BE2C (cell line): ENCODE data around the gene HUNK.
A peak's percentile ranks its signal among the peaks of the same experiment; 100 is the strongest.

Source experiments
- DNase-seq: peaks from one replicate; pipeline ENCODE4 v3.0.0-alpha.2; 2020
- H3K27me3 ChIP-seq: fragments of 250-450 bp; sonication (Bioruptor Pico); 2 replicates; pipeline ENCODE4 v1.5.1; 2020; ENCODE audit warnings: mild to moderate bottlenecking
- H3K36me3 ChIP-seq: fragments of 250-450 bp; sonication (Bioruptor Pico); 2 replicates; pipeline ENCODE4 v1.5.1; 2020; ENCODE audit warnings: mild to moderate bottlenecking
- H3K4me1 ChIP-seq: fragments of 250-450 bp; sonication (Bioruptor Pico); 2 replicates; pipeline ENCODE4 v1.5.1; 2020
- H3K4me3 ChIP-seq: 2 replicates; pipeline ENCODE4 v1.5.1; 2011; ENCODE audit warnings: low read depth, low read length
- H3K9me3 ChIP-seq: fragments of 250-450 bp; sonication (Bioruptor Pico); 2 replicates; pipeline ENCODE4 v1.5.1; 2020
- CTCF ChIP-seq: IDR thresholded peaks from 2 replicates; pipeline ENCODE4 v1.5.1; 2012; ENCODE audit warnings: mild to moderate bottlenecking, low read depth, low read length

The HUNK gene

GRCh38 chr21:31908106-31909031 lies 35.5 kb downstream of the HUNK start:
- H3K27me3 ChIP-seq: no peaks in the 10 kb centered on the region
- no peaks in the 10 kb centered on the region; the same call in 1 of the 2 replicates for H3K4me1 ChIP-seq
- H3K9me3 ChIP-seq: no peaks in the 10 kb centered on the region
- no peaks in the 10 kb centered on the region for H3K36me3 ChIP-seq
- DNase-seq: no peak
- no peak overlapping the region for H3K4me3 ChIP-seq
- no peak for TF ChIP-seq CTCF

- H3K9me3 ChIP-seq: no peaks in the 10 kb centered on the region
- no peaks in the 10 kb centered on the region for H3K36me3 ChIP-seq
- no peak for DNase-seq
- H3K4me3 ChIP-seq: no peak overlapping the region
- peaks cover under 1% of the 10 kb centered on the region; the same call in 1 of the 2 replicates for H3K4me1 ChIP-seq
- H3K27me3 ChIP-seq: no peaks in the 10 kb centered on the region
- no peak for TF ChIP-seq CTCF
These were observed 36.6 kb downstream of the HUNK start for GRCh38 chr21:31909153-31910073.

- H3K9me3 ChIP-seq: no peaks in the 10 kb centered on the region
- H3K27me3 ChIP-seq: no peaks in the 10 kb centered on the region
- peaks cover 3% of the 10 kb centered on the region; the same call in 1 of the 2 replicates for H3K4me1 ChIP-seq
- no peak for DNase-seq
- TF ChIP-seq CTCF: no peak
- no peaks in the 10 kb centered on the region for H3K36me3 ChIP-seq
- H3K4me3 ChIP-seq: no peak overlapping the region
These were observed 37.3 kb downstream of the HUNK start for GRCh38 chr21:31910074-31910470.

GRCh38 chr21:31911138-31911907 lies 38.5 kb downstream of the HUNK start:
- no peaks in the 10 kb centered on the region for H3K9me3 ChIP-seq
- TF ChIP-seq CTCF: no peak
- DNase-seq: peak; percentile 46
- H3K4me1 ChIP-seq: peaks cover 3% of the 10 kb centered on the region; the same call in 1 of the 2 replicates
- no peak overlapping the region for H3K4me3 ChIP-seq
- no peaks in the 10 kb centered on the region for H3K27me3 ChIP-seq
- H3K36me3 ChIP-seq: no peaks in the 10 kb centered on the region

- Histone ChIP-seq H3K27me3 (no peaks in the 10 kb centered on the region), H3K36me3 (no peaks in the 10 kb centered on the region), H3K4me3 (no peak overlapping the region), H3K4me1 (peaks cover 3% of the 10 kb centered on the region; the same call in 1 of the 2 replicates), H3K9me3 (no peaks in the 10 kb centered on the region)
- no peak for TF ChIP-seq CTCF
- no peak for DNase-seq
These were observed 39.7 kb downstream of the HUNK start for GRCh38 chr21:31912501-31912900.
